Thymus (tissue), 14 donors: Measurements from ENCODE around the gene INO80E. TPM values are rescaled to one million over a fixed set of nuclear protein-coding genes. Genes with fewer than 3 reads are reported as not detected.
A peak's percentile ranks its signal among the peaks of the same experiment; 100 is the strongest.
"Not testable (repeated sequence)": the region's sequence is repeated elsewhere in the genome, so short reads cannot be mapped to it uniquely, and the experiment has no call there.

Experiments used
- DNase-seq, 9 donors: peaks; one replicate each; pipeline ENCODE4 v3.0.0-alpha.2; 2013; ENCODE audit warnings: low spot score in 9 of 9, low read depth in 6 of 9, missing footprints in 1 of 9
- H3K27ac ChIP-seq, 2 donors: one replicate each; pipeline ENCODE4 v1.5.1; 2013; ENCODE audit warnings: control low read depth in 1 of 2, low read depth in 1 of 2, low read length in 1 of 2, mild to moderate bottlenecking in 1 of 2, moderate library complexity in 1 of 2
- H3K27me3 ChIP-seq, 2 donors: one replicate each; pipeline ENCODE4 v1.5.1; 2013; ENCODE audit warnings: low read length in 1 of 2; ENCODE audit not compliant: control insufficient read depth in 2 of 2, insufficient read depth in 1 of 2
- H3K36me3 ChIP-seq, 2 donors: one replicate each; pipeline ENCODE4 v1.5.1; 2013; ENCODE audit warnings: low read length in 1 of 2, mild to moderate bottlenecking in 1 of 2, moderate library complexity in 1 of 2; ENCODE audit not compliant: control insufficient read depth in 2 of 2, insufficient read depth in 2 of 2
- H3K4me1 ChIP-seq, 2 donors: one replicate each; pipeline ENCODE4 v1.5.1; 2013; ENCODE audit warnings: low read length in 2 of 2; ENCODE audit not compliant: control insufficient read depth in 2 of 2, insufficient read depth in 2 of 2
- H3K4me3 ChIP-seq, 2 donors: one replicate each; pipeline ENCODE4 v1.5.1; 2013; ENCODE audit warnings: low read length in 2 of 2, control low read depth in 1 of 2, mild to moderate bottlenecking in 1 of 2
- H3K9me3 ChIP-seq, 2 donors: one replicate each; pipeline ENCODE4 v1.5.1; 2013; ENCODE audit warnings: low read length in 1 of 2, mild to moderate bottlenecking in 1 of 2; ENCODE audit not compliant: control insufficient read depth in 2 of 2, insufficient read depth in 1 of 2
- whole genome bisulfite sequencing: extraction: QIAGEN DNeasy Blood & Tissue Kit; methylation state at CpG from one replicate; pipeline ENCODE4 v1.1.7; 2013; 5-methylcytosine and 5-hydroxymethylcytosine counted together
- long read RNA-seq, 10 donors: transcript quantifications; one replicate each; lab custom pipeline, GENCODE V29; 2026
- polyA plus RNA-seq: library from polyadenylated mRNA; stranded (reverse); fragments of 200-250 nt; gene quantifications from one replicate; pipeline ENCODE4 v1.2.3, GENCODE V29; 2013
- total RNA-seq: library from RNA; stranded (reverse); fragments of 120-200 nt; gene quantifications from one replicate; pipeline ENCODE4 v1.2.4, GENCODE V29; 2013
- donor health status: healthy.

Gene INO80E, protein sequence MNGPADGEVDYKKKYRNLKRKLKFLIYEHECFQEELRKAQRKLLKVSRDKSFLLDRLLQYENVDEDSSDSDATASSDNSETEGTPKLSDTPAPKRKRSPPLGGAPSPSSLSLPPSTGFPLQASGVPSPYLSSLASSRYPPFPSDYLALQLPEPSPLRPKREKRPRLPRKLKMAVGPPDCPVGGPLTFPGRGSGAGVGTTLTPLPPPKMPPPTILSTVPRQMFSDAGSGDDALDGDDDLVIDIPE
- total RNA-seq (48.1 TPM), polyA plus RNA-seq (84.5 TPM)
- long read RNA-seq, donor 1, partial matches to known transcripts: 0 of 1 reads
- long read RNA-seq, donor 1, other reads (novel, unspliced or antisense): 0 of 1 reads
- long read RNA-seq, donor 2: 0 reads
- long read RNA-seq, donor 3, transcript INO80E-207 (7 exons, 2,103 nt): minor isoform, 6 of 21 reads
- long read RNA-seq, donor 3, transcript INO80E-214 (6 exons, 515 nt): major isoform, 10 of 21 reads
- long read RNA-seq, donor 3, partial matches to known transcripts: 0 of 21 reads
- long read RNA-seq, donor 3, other reads (novel, unspliced or antisense): 0 of 21 reads
- long read RNA-seq, donor 4, transcript INO80E-207 (7 exons, 2,103 nt): major isoform, 6 of 7 reads
- long read RNA-seq, donor 4, partial matches to known transcripts: 0 of 7 reads
- long read RNA-seq, donor 4, other reads (novel, unspliced or antisense): 0 of 7 reads
- long read RNA-seq, donor 5, transcript INO80E-207 (7 exons, 2,103 nt): major isoform, 13 of 37 reads
- long read RNA-seq, donor 5, transcript INO80E-201 (6 exons, 1,489 nt): minor isoform, 10 of 37 reads
- long read RNA-seq, donor 5, partial matches to known transcripts: 6 of 37 reads
- long read RNA-seq, donor 5, other reads (novel, unspliced or antisense): 0 of 37 reads
- long read RNA-seq, donor 6, transcript INO80E-207 (7 exons, 2,103 nt): major isoform, 10 of 19 reads
- long read RNA-seq, donor 6, partial matches to known transcripts: 0 of 19 reads
- long read RNA-seq, donor 6, other reads (novel, unspliced or antisense): 0 of 19 reads
- long read RNA-seq, donor 7, partial matches to known transcripts: 11 of 19 reads
- long read RNA-seq, donor 7, other reads (novel, unspliced or antisense): 0 of 19 reads
- long read RNA-seq, donor 8, partial matches to known transcripts: 0 of 9 reads
- long read RNA-seq, donor 8, other reads (novel, unspliced or antisense): 0 of 9 reads
- long read RNA-seq, donor 9, transcript INO80E-207 (7 exons, 2,103 nt): major isoform, 7 of 15 reads
- long read RNA-seq, donor 9, partial matches to known transcripts: 0 of 15 reads
- long read RNA-seq, donor 9, other reads (novel, unspliced or antisense): 0 of 15 reads
- long read RNA-seq, donor 10, transcript INO80E-207 (7 exons, 2,103 nt): major isoform, 9 of 46 reads
- long read RNA-seq, donor 10, partial matches to known transcripts: 24 of 46 reads
- long read RNA-seq, donor 10, other reads (novel, unspliced or antisense): 11 of 46 reads

- DNase-seq: peak; percentile 94 to 98 (median 96)
- H3K4me1 ChIP-seq: peaks cover 10 to 23% of the 10 kb centered on the region in 2 donors
- peaks cover 33 to 50% of the 10 kb centered on the region in 2 donors for H3K36me3 ChIP-seq
- under 1% methylated on average over 65 of the region's 65 CpGs for WGBS
- H3K9me3 ChIP-seq: no peaks in the 10 kb centered on the region
- H3K27me3 ChIP-seq: no peaks in the 10 kb centered on the region
- H3K4me3 ChIP-seq: peak within 1 kb of the TSS; percentile 68 to 88
- H3K27ac ChIP-seq: peak within 1 kb of the TSS; percentile 96 to 99
Observed at GRCh38 chr16:29995911-29996765, at the start of gene INO80E. Gene INO80E, plus strand, starts transcription at chr16:29996241. Its CDS starts 70 bp downstream, at chr16:29996311.

- no peaks in the 10 kb centered on the region for H3K27me3 ChIP-seq
- H3K4me1 ChIP-seq: peaks cover 0 to 6% of the 10 kb centered on the region in 2 donors
- no peak overlapping the region for H3K27ac ChIP-seq
- no peak overlapping the region for H3K4me3 ChIP-seq
- no peaks in the 10 kb centered on the region for H3K9me3 ChIP-seq
- no peak for DNase-seq
- WGBS: 96% methylated on average over 2 of the region's 2 CpGs
- H3K36me3 ChIP-seq: no peaks in the 10 kb centered on the region
Observed at GRCh38 chr16:29947897-29948296, 48.1 kb upstream of the INO80E start.

DNA sequence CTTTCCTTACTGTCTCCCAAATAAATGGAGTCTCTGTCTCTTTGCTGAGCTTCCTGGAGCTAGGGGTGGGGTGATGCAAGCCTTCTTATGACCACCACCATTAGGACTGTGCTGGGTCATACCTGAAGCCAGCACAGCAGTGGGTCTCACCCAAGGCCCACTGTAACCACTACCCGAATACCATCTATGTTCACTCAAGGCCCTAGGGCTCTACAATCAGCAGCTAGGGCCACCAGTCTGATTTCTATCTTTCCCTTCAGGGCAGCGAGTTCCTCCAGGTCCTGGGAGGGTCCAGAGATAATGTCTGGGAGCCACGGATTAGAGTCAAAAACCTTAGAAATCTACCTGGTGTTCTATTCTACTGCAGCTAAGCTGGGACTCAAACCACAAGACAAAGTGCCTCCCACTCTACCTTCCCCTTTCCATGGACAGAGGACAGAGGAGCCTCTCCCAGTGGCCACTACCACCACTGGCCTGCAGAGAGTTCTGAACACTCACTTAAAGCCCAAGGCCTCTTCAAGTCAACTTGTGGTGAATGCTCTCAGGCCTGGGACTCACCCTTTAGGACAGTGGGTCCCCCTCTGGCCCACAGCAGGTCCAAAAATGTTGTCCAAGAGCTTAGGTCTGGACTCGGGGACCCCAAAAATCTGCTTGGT, 45.1 kb upstream of the INO80E start:
- Histone ChIP-seq H3K27me3 (no peaks in the 10 kb centered on the region), H3K4me1 (no peaks in the 10 kb centered on the region), H3K9me3 (no peaks in the 10 kb centered on the region), H3K4me3 (no peak overlapping the region), H3K27ac (no peak overlapping the region), H3K36me3 (no peaks in the 10 kb centered on the region)
- over 99% methylated on average over 4 of the region's 4 CpGs for WGBS
- DNase-seq: no peak

GRCh38 chr16:29951625-29952365, 44.2 kb upstream of the INO80E start:
- Histone ChIP-seq H3K9me3 (no peaks in the 10 kb centered on the region), H3K4me1 (no peaks in the 10 kb centered on the region), H3K36me3 (no peaks in the 10 kb centered on the region), H3K4me3 (no peak overlapping the region), H3K27me3 (no peaks in the 10 kb centered on the region), H3K27ac (no peak overlapping the region)
- DNase-seq: no peak
- WGBS: 97% methylated on average over 8 of the region's 8 CpGs

GRCh38 chr16:29958756-29959155, 37.3 kb upstream of the INO80E start:
- WGBS: 97% methylated on average over 5 of the region's 5 CpGs
- H3K36me3 ChIP-seq: no peaks in the 10 kb centered on the region
- DNase-seq: no peak
- H3K27me3 ChIP-seq: no peaks in the 10 kb centered on the region
- no peak overlapping the region for H3K27ac ChIP-seq
- no peak overlapping the region for H3K4me3 ChIP-seq
- no peaks in the 10 kb centered on the region for H3K9me3 ChIP-seq
- H3K4me1 ChIP-seq: peaks cover 12 to 18% of the 10 kb centered on the region in 2 donors

- no peak overlapping the region for H3K4me3 ChIP-seq
- no peaks in the 10 kb centered on the region for H3K36me3 ChIP-seq
- H3K4me1 ChIP-seq: peaks cover 12 to 18% of the 10 kb centered on the region in 2 donors
- no peaks in the 10 kb centered on the region for H3K27me3 ChIP-seq
- 90% methylated on average over 9 of the region's 9 CpGs for WGBS
- H3K27ac ChIP-seq: no peak overlapping the region
- DNase-seq: peak in 1 of 9 donors; percentile 12
- no peaks in the 10 kb centered on the region for H3K9me3 ChIP-seq
Observed at GRCh38 chr16:29959293-29959692, 36.7 kb upstream of the INO80E start.

GRCh38 chr16:29959821-29960220, 36.2 kb upstream of the INO80E start:
- DNase-seq, H3K4me3 ChIP-seq, H3K27me3 ChIP-seq, H3K27ac ChIP-seq, H3K36me3 ChIP-seq, H3K9me3 ChIP-seq: not testable (repeated sequence)
- WGBS: 95% methylated on average over 4 of the region's 4 CpGs
- H3K4me1 ChIP-seq: peaks cover 12 to 18% of the 10 kb centered on the region in 2 donors
